ENCODE data around the gene KPNB1. TPM values are rescaled to one million over a fixed set of nuclear protein-coding genes. Genes with fewer than 3 reads are reported as not detected.
A peak's percentile ranks its signal among the peaks of the same experiment; 100 is the strongest.

Gene KPNB1
- total RNA-seq, 1 donor from 2014 or later, result 642 TPM

DNA sequence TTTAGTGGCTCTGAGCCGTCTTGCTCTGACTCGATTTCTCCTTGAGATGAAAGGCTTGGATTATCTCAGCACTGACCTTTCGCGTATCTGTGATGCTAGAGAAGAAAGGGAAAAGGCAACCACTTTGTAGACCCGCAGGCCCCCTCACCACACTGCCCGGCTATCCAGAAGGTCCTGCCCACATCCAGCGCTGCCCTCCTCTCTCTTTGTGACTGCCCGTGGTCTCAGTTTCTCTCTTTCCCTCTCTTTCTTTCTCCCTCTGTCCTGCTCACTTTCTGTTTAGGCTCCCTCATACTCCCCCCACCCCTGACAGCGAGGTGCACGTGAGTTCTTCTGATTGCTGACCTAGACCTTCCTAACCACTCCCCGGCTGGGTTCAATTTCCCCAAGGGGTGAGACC is 70.5 kb downstream of the KPNB1 start:
- Mint-ChIP-seq H3K27me3 (ENCODE audit: low read depth) (peaks cover 88% of the 10 kb centered on the region), H3K4me3 (no peak overlapping the region), H3K36me3 (ENCODE audit: low read depth) (no peaks in the 10 kb centered on the region), H3K9me3 (no peaks in the 10 kb centered on the region), H3K4me1 (no peaks in the 10 kb centered on the region), H3K27ac (ENCODE audit: unreplicated experiment) (peak overlapping the region; percentile 87)
- DNase-seq (ENCODE audit: low read depth, low spot score), result no peak
- TF ChIP-seq, protein P1, sequence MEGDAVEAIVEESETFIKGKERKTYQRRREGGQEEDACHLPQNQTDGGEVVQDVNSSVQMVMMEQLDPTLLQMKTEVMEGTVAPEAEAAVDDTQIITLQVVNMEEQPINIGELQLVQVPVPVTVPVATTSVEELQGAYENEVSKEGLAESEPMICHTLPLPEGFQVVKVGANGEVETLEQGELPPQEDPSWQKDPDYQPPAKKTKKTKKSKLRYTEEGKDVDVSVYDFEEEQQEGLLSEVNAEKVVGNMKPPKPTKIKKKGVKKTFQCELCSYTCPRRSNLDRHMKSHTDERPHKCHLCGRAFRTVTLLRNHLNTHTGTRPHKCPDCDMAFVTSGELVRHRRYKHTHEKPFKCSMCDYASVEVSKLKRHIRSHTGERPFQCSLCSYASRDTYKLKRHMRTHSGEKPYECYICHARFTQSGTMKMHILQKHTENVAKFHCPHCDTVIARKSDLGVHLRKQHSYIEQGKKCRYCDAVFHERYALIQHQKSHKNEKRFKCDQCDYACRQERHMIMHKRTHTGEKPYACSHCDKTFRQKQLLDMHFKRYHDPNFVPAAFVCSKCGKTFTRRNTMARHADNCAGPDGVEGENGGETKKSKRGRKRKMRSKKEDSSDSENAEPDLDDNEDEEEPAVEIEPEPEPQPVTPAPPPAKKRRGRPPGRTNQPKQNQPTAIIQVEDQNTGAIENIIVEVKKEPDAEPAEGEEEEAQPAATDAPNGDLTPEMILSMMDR (conservative IDR thresholded peaks at IDR 0.05), result no peak

DNA sequence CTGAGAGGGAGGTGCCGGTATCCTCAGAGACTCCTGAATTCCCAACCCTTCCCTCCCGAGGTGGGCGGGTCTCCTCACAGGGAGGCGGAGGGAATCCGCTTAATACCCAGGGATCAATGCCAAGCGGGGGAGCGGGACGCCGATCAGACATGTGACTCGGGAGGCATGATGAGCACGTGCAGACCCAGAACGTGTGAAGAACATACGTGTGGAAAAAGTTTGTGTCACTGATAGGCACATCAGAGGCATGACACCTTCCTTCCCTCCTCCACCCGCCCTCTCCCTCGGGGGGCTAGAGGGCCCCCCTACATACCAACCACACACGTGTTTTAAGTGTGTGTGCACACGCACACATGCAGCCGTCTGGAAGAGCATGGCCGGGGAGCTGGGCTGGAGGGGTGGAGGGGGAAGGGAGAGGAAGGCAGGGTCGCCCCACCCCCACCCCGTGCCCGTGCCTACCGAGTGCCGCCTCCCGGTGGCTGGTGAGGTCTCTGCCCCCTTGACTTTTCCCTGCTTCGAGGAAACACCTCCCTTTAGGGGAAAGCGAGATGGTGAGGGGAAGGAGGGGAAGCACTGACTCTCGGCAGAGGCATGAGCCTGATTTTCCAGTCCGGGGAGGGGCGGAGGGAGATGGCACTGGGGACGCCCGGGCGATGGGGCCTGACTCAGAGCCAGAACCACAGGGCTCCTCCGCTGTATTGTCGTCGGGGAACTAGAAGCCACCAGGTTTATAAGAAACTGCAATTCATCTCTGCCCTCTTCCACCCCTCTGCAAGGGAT is 71.2 kb downstream of the KPNB1 start:
- Mint-ChIP-seq H3K4me1 (no peaks in the 10 kb centered on the region), H3K27me3 (ENCODE audit: low read depth) (peaks cover 83% of the 10 kb centered on the region), H3K27ac (ENCODE audit: unreplicated experiment) (no peak overlapping the region), H3K4me3 (no peak overlapping the region), H3K36me3 (ENCODE audit: low read depth) (no peaks in the 10 kb centered on the region), H3K9me3 (no peaks in the 10 kb centered on the region)
- TF ChIP-seq, protein P1 (conservative IDR thresholded peaks at IDR 0.05), result no peak
- no peak for DNase-seq (ENCODE audit: low read depth, low spot score)

DNA sequence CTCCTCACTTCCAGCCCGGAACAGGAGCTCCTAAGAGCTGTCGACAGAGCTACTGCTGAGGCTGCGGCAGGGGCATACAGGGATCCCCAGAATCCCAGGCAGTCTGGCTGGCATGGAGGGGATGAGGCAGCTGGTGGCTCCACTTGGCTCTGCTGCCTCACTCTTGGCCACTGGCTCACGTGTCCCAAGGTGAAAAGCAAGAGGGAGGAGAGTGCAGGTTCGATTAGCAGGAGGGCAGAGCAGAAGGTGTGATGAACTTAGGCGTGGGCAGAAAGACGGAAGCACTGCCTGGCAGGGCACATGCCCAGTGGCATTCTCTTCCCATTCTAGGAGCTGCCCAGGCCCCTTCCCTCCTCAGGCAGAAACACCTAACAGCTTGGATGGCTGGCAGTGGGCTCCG is 72.0 kb downstream of the KPNB1 start:
- no peaks in the 10 kb centered on the region for H3K9me3 Mint-ChIP-seq
- no peak overlapping the region for H3K4me3 Mint-ChIP-seq
- H3K27ac Mint-ChIP-seq (ENCODE audit: unreplicated experiment), result peak overlapping the region; percentile 27
- no peak for DNase-seq (ENCODE audit: low read depth, low spot score)
- H3K27me3 Mint-ChIP-seq (ENCODE audit: low read depth), result peaks cover 84% of the 10 kb centered on the region
- TF ChIP-seq, protein P1 (conservative IDR thresholded peaks at IDR 0.05), result no peak
- no peaks in the 10 kb centered on the region for H3K36me3 Mint-ChIP-seq (ENCODE audit: low read depth)
- no peaks in the 10 kb centered on the region for H3K4me1 Mint-ChIP-seq

DNA sequence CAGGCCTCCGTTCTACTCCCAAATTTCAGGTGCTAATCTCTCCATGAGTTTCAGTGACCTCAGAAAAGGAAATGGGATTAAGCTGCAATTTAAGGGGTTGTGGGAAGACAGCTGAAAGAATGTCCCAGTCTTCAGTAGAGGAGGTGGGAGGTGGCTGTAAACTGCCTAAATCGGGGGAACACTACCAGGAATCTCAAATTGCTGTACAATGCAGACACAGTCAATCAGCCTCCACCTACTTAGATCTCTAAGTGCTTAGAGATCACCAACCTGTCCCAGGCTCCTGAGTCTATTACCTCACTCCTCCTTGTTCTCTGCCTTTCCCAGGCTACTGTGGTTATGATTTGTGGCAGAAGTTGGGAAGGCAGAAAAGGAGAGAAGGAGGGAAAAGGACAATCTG is 75.0 kb downstream of the KPNB1 start:
- Mint-ChIP-seq H3K27me3 (ENCODE audit: low read depth) (peaks cover 78% of the 10 kb centered on the region), H3K9me3 (no peaks in the 10 kb centered on the region), H3K36me3 (ENCODE audit: low read depth) (no peaks in the 10 kb centered on the region), H3K4me1 (no peaks in the 10 kb centered on the region), H3K4me3 (no peak overlapping the region), H3K27ac (ENCODE audit: unreplicated experiment) (no peak overlapping the region)
- DNase-seq (ENCODE audit: low read depth, low spot score), result no peak
- TF ChIP-seq, protein P1 (conservative IDR thresholded peaks at IDR 0.05), result no peak

DNA sequence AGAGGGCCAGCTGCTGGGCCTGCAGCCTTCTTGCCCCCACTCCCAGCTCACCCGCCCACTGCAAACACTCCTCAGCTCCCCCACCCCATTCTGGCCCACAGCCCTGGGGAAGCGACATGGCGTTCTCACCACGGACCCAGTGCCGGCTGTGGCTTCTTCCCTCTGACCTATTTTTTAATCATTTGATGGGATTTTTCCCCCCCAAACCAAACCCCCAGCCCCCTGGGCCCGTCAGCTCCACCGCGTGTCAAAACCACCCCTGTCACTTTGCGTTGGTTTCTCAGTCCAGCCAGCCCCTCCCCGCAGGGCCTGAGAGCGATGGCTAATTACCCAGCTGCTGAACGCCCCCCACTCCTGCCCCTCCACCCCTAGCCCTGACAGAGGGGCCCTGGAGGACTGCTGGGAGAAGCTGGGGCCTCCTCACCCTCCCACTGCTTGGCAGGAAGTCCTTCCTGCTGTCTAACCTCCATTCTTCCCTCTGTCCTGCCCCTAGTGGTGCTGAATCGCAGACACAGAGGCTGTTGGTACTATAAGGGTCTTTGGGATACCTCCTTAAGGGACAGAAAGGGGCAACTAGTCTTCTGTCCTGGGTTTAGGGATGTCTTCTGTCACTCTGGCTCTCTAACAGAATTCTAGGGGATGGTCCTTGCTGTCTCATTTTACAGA is 75.9 kb downstream of the KPNB1 start:
- H3K4me1 Mint-ChIP-seq, result no peaks in the 10 kb centered on the region
- TF ChIP-seq, protein P1 (conservative IDR thresholded peaks at IDR 0.05), result no peak
- no peaks in the 10 kb centered on the region for H3K9me3 Mint-ChIP-seq
- H3K27me3 Mint-ChIP-seq (ENCODE audit: low read depth), result peaks cover 77% of the 10 kb centered on the region
- no peaks in the 10 kb centered on the region for H3K36me3 Mint-ChIP-seq (ENCODE audit: low read depth)
- no peak for DNase-seq (ENCODE audit: low read depth, low spot score)
- H3K4me3 Mint-ChIP-seq, result no peak overlapping the region
- H3K27ac Mint-ChIP-seq (ENCODE audit: unreplicated experiment), result no peak overlapping the region
